Ishikawa (cell line): ENCODE results near the gene ATP12A.

ENCODE experiments used
- CEBPB ChIP-seq: IDR thresholded peaks from 2 replicates; pipeline ENCODE4 v1.6.1; 2012
- CREB1 ChIP-seq: IDR thresholded peaks from 2 replicates; pipeline ENCODE4 v1.6.1; 2012; ENCODE audit warnings: low read depth
- EGR1 ChIP-seq: IDR thresholded peaks from 2 replicates; pipeline ENCODE4 v1.6.1; 2012
- EP300 ChIP-seq: IDR thresholded peaks from 2 replicates; pipeline ENCODE4 v1.6.1; 2012; ENCODE audit warnings: borderline replicate concordance
- FOXM1 ChIP-seq: IDR thresholded peaks from 2 replicates; pipeline ENCODE4 v1.6.1; 2012; ENCODE audit warnings: low read depth, borderline replicate concordance
- NFIC ChIP-seq: IDR thresholded peaks from 2 replicates; pipeline ENCODE4 v1.6.1; 2012
- RAD21 ChIP-seq: IDR thresholded peaks from 2 replicates; pipeline ENCODE4 v1.6.1; 2012; ENCODE audit warnings: low read depth
- REST ChIP-seq: IDR thresholded peaks from 2 replicates; pipeline ENCODE4 v1.6.1; 2012; ENCODE audit warnings: low read depth, mild to moderate bottlenecking
- TAF1 ChIP-seq: IDR thresholded peaks from 2 replicates; pipeline ENCODE4 v1.6.1; 2012; ENCODE audit warnings: low read depth, mild to moderate bottlenecking
- TCF12 ChIP-seq: IDR thresholded peaks from 2 replicates; pipeline ENCODE4 v1.6.1; 2012; ENCODE audit warnings: low read depth
- TEAD4 ChIP-seq: IDR thresholded peaks from 2 replicates; pipeline ENCODE4 v1.6.1; 2012
- USF1 ChIP-seq: IDR thresholded peaks from 2 replicates; pipeline ENCODE4 v1.6.1; 2012
- YY1 ChIP-seq: IDR thresholded peaks from 2 replicates; pipeline ENCODE4 v1.6.1; 2012; ENCODE audit warnings: low read depth
- ZBTB7A ChIP-seq: IDR thresholded peaks from 2 replicates; pipeline ENCODE4 v1.6.1; 2012; ENCODE audit warnings: low read depth
- TF ChIP-seq, protein P1 (sequence below): IDR thresholded peaks from 2 replicates; pipeline ENCODE4 v1.6.1; 2012

Gene ATP12A

GRCh38 chr13:24664726-24665409, 15.3 kb upstream of the ATP12A start:
- TF ChIP-seq CREB1: no peak
- TF ChIP-seq EP300: no peak
- no peak for TF ChIP-seq REST
- no peak for TF ChIP-seq ZBTB7A
- TF ChIP-seq YY1: no peak
- TF ChIP-seq NFIC: no peak
- TF ChIP-seq RAD21: no peak
- TF ChIP-seq FOXM1: no peak
- TF ChIP-seq, protein P1, sequence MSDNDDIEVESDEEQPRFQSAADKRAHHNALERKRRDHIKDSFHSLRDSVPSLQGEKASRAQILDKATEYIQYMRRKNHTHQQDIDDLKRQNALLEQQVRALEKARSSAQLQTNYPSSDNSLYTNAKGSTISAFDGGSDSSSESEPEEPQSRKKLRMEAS: no peak
- no peak for TF ChIP-seq TCF12

GRCh38 chr13:24668511-24668910, 11.7 kb upstream of the ATP12A start:
- TF ChIP-seq TAF1 (no peak), CEBPB (no peak), EGR1 (no peak), EP300 (no peak), REST (no peak), TEAD4 (no peak), YY1 (no peak), FOXM1 (no peak)

- no peak for TF ChIP-seq EGR1
- TF ChIP-seq EP300: no peak
- no peak for TF ChIP-seq REST
- no peak for TF ChIP-seq CREB1
- TF ChIP-seq, protein P1: no peak
- no peak for TF ChIP-seq YY1
- no peak for TF ChIP-seq ZBTB7A
- TF ChIP-seq RAD21: no peak
- no peak for TF ChIP-seq TEAD4
- TF ChIP-seq USF1: no peak
- no peak for TF ChIP-seq TCF12
- TF ChIP-seq FOXM1: no peak
- no peak for TF ChIP-seq NFIC
- no peak for TF ChIP-seq TAF1
- no peak for TF ChIP-seq CEBPB
Measured at GRCh38 chr13:24668955-24669582, 11.1 kb upstream of the ATP12A start.

DNA sequence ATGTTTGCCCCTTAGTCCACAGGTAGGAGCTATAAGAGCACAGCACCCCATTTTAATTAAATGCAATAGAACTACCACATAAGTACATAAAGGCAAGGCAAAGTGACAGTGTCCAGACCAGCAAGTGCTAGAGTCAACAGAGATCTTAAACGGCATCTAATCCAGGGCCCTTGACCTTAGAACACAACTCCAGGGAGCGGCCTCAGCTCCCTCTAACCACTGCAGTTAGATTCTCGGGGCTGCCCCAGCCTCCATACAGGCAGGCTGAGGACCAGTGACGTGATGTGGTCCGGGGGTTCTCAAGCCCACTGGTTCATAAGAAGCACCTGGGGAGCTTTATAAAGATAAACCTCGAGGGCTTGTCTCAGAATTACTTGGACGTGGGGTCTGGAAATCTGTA, 10.0 kb upstream of the ATP12A start:
- no peak for TF ChIP-seq RAD21
- no peak for TF ChIP-seq NFIC
- no peak for TF ChIP-seq CREB1
- no peak for TF ChIP-seq TAF1
- TF ChIP-seq USF1: no peak
- TF ChIP-seq, protein P1: no peak
- TF ChIP-seq EP300: no peak
- TF ChIP-seq ZBTB7A: no peak
- TF ChIP-seq TEAD4: no peak
- TF ChIP-seq TCF12: no peak
- TF ChIP-seq FOXM1: no peak
- TF ChIP-seq EGR1: no peak
- no peak for TF ChIP-seq YY1
- no peak for TF ChIP-seq CEBPB
- TF ChIP-seq REST: no peak
